ENCODE results near the gene GALM.

GALM gene

DNA sequence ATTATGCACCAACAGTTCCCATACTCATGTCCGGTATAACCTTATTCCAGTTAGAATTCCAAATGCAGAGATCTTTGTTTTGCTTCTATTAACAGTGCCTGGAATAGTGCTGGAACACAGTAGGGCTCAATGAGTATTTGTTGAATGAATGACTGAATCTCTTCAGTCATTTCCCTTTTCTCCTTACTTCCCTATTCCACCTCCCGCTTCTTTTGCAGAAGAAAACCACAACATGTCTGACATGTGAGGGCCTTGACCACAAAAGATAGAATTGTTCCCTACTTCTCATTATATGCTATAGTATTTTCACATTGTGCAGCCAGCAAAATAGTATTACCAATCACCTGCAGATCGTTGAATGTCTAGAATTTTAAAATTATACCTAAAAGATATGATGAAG is 43.7 kb upstream of the GALM start:
- Mint-ChIP-seq H3K4me1 (peaks cover 17% of the 10 kb centered on the region), H3K9me3 (no peaks in the 10 kb centered on the region), H3K27ac (no peak overlapping the region), H3K4me3 (no peak overlapping the region), H3K27me3 (ENCODE audit: low read depth) (no peaks in the 10 kb centered on the region), H3K36me3 (ENCODE audit: low read depth) (no peaks in the 10 kb centered on the region)
- TF ChIP-seq, protein P1, sequence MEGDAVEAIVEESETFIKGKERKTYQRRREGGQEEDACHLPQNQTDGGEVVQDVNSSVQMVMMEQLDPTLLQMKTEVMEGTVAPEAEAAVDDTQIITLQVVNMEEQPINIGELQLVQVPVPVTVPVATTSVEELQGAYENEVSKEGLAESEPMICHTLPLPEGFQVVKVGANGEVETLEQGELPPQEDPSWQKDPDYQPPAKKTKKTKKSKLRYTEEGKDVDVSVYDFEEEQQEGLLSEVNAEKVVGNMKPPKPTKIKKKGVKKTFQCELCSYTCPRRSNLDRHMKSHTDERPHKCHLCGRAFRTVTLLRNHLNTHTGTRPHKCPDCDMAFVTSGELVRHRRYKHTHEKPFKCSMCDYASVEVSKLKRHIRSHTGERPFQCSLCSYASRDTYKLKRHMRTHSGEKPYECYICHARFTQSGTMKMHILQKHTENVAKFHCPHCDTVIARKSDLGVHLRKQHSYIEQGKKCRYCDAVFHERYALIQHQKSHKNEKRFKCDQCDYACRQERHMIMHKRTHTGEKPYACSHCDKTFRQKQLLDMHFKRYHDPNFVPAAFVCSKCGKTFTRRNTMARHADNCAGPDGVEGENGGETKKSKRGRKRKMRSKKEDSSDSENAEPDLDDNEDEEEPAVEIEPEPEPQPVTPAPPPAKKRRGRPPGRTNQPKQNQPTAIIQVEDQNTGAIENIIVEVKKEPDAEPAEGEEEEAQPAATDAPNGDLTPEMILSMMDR (IDR thresholded peaks at IDR 0.05; ENCODE audit: unreplicated experiment in 3 of 3): no peak

DNA sequence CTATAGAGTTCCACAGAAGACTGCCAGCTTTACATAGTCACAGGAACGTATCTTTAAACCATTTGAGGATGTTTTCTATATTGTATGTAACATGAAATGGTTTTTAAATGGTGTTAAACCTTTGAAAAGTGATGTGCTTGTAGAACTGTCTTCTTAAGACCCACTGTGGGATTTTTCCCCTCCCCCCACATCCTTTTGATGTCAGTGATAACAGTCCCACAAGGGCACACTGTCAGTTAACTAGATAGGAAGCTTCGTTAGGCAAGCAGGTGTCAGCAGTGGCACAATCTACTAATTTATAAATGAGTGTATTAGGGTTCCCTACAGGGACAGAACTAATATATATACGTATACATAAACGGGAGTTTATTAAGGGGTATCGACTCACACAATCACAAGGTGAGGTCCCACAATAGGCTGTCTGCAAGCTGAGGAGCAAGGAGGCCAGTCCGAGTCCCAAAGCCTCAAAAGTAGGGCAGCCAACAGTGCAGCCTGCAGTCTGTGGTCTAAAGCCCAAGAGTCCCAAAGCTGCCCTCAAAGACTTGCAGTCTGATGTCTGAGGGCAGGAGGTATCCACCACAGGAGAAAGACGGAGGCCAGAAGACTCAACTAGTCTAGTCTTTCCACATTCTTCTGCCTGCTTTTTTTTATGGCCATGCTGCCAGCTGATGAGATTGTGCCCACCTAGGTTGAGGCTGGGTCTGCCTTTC is 39.4 kb upstream of the GALM start:
- Mint-ChIP-seq H3K27me3 (ENCODE audit: low read depth) (no peaks in the 10 kb centered on the region), H3K9me3 (peaks cover 2% of the 10 kb centered on the region), H3K36me3 (ENCODE audit: low read depth) (no peaks in the 10 kb centered on the region), H3K27ac (no peak overlapping the region), H3K4me1 (no peaks in the 10 kb centered on the region), H3K4me3 (no peak overlapping the region)
- TF ChIP-seq, protein P1 (IDR thresholded peaks at IDR 0.05; ENCODE audit: unreplicated experiment in 3 of 3): no peak

DNA sequence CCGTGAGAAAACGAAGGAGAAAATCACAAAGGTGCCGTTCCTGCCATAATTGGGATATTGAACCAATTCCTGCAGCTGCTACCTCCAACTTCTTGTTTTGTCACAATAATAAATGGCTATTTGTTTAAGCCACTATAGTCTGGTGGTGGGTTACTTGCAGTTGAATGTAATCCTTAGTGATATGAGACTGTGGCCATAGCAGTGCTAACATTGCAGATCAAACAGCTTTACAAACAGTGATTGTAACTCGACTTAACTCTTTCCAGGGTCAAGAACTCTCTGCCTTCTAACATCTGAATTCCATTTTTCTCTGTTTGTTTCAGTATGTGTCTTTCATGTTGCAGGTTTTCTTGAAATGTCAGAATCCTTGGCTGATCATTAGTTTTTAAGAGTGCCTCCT is 38.5 kb upstream of the GALM start:
- H3K4me3 Mint-ChIP-seq: no peak overlapping the region
- H3K36me3 Mint-ChIP-seq (ENCODE audit: low read depth): no peaks in the 10 kb centered on the region
- H3K27me3 Mint-ChIP-seq (ENCODE audit: low read depth): no peaks in the 10 kb centered on the region

DNA sequence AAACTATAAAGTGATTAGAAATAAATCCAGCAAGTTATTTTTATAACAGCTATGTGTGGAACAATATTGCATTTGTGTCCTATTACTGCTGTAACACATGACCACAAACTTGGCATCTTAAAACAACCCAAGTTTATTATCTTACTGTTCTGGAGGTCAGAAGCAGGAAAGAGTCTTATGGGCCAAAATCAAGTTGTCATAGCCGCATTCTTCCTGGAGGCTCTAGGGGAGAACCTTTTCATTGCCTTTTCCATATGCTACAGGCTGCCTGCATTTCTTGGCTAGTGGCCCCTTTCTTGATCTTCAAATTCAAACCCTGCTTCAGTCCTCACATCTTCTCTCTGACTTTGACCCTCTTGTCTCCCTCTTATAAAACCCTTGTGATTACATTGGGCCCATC is 36.2 kb upstream of the GALM start:
- H3K9me3 Mint-ChIP-seq: peaks cover 2% of the 10 kb centered on the region
- no peak overlapping the region for H3K27ac Mint-ChIP-seq
- TF ChIP-seq, protein P1 (IDR thresholded peaks at IDR 0.05; ENCODE audit: unreplicated experiment in 3 of 3): no peak
- no peaks in the 10 kb centered on the region for H3K27me3 Mint-ChIP-seq (ENCODE audit: low read depth)
- H3K36me3 Mint-ChIP-seq (ENCODE audit: low read depth): no peaks in the 10 kb centered on the region
- H3K4me3 Mint-ChIP-seq: no peak overlapping the region
- no peaks in the 10 kb centered on the region for H3K4me1 Mint-ChIP-seq

More for the DNA sequence above, 38.5 kb upstream of the GALM start:
- Mint-ChIP-seq H3K4me1 (no peaks in the 10 kb centered on the region), H3K27ac (no peak overlapping the region), H3K9me3 (peaks cover 2% of the 10 kb centered on the region)
- TF ChIP-seq, protein P1 (IDR thresholded peaks at IDR 0.05; ENCODE audit: unreplicated experiment in 3 of 3): no peak

DNA sequence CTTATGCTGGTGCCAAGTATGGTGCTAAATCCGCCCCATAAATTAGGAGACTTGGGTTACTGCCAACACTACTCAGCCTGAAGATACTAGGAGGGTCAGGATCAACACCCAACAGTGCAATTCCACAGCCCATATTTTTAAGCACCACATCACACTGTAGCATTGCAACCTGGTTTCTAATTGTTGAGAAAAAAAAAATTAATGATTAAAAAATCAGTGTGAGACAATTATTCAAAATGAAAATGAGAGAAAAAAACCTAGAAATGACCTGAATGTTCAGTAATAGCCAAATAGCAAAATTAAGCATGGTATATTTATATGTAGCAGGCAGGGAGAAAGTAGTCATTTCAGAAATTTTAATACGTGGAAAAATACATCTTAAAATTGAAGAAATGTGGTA is 33.9 kb upstream of the GALM start:
- Mint-ChIP-seq H3K4me3 (no peak overlapping the region), H3K36me3 (ENCODE audit: low read depth) (no peaks in the 10 kb centered on the region), H3K27ac (no peak overlapping the region), H3K9me3 (peaks cover 2% of the 10 kb centered on the region), H3K4me1 (no peaks in the 10 kb centered on the region), H3K27me3 (ENCODE audit: low read depth) (no peaks in the 10 kb centered on the region)
- TF ChIP-seq, protein P1 (IDR thresholded peaks at IDR 0.05; ENCODE audit: unreplicated experiment in 3 of 3): no peak

DNA sequence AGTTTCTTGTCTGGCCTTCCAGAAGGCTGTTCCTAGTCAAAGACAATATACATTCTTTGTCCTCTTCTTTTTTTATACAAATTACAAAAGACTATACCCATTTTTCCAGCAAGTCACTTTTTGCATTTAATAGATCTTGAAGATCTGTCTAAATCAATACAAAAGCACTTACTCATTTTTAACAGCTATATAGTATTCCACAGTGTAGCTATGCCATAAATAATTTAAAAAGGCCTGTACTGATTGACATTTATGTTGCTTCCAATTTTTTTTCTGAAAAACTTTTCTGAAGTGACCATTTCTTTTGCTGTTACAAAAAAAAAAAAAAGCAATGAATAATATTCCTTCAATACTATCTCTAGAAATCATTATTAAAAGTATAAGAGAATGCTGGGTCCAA is 32.9 kb upstream of the GALM start:
- Mint-ChIP-seq H3K36me3 (ENCODE audit: low read depth) (no peaks in the 10 kb centered on the region), H3K27me3 (ENCODE audit: low read depth) (no peaks in the 10 kb centered on the region), H3K4me1 (no peaks in the 10 kb centered on the region), H3K27ac (no peak overlapping the region), H3K9me3 (peaks cover 2% of the 10 kb centered on the region), H3K4me3 (no peak overlapping the region)
- TF ChIP-seq, protein P1 (IDR thresholded peaks at IDR 0.05; ENCODE audit: unreplicated experiment in 3 of 3): no peak

All from nephron (organoid).